Thyroid gland (tissue), 4 donors: ENCODE data around the gene ICOS. TPM values are rescaled to one million over a fixed set of nuclear protein-coding genes. Genes with fewer than 3 reads are reported as not detected.
"Not testable (repeated sequence)": the region's sequence is repeated elsewhere in the genome, so short reads cannot be mapped to it uniquely, and the experiment has no call there.

ENCODE experiments used
- DNase-seq, 2 donors: peaks; one replicate each; pipeline ENCODE4 v3.0.0-alpha.2; 2019
- H3K27ac ChIP-seq, 3 donors: fragments of 200-600 bp; sonication (generic); 1 replicate in 2 of 3; 2 replicates in 1 of 3; pipeline ENCODE4 v1.5.1; 2016 to 2019; ENCODE audit warnings: mild to moderate bottlenecking in 1 of 3, moderate library complexity in 1 of 3
- H3K27me3 ChIP-seq: fragments of 200-600 bp; sonication (generic); one replicate; pipeline ENCODE4 v1.5.1; 2019
- H3K36me3 ChIP-seq, 2 donors: fragments of 200-600 bp; sonication (generic); one replicate each; pipeline ENCODE4 v1.5.1; 2016 to 2019
- H3K4me1 ChIP-seq, 2 donors: fragments of 200-600 bp; sonication (generic); one replicate each; pipeline ENCODE4 v1.5.1; 2017 to 2019
- H3K4me3 ChIP-seq, 3 donors: fragments of 200-600 bp; sonication (generic); replicated peaks in 1 of 3; 1 replicate in 2 of 3; 2 replicates in 1 of 3; pipeline ENCODE4 v1.5.1; 2016; ENCODE audit warnings: mild to moderate bottlenecking in 1 of 3
- H3K9me3 ChIP-seq: fragments of 200-600 bp; sonication (generic); one replicate; pipeline ENCODE4 v1.5.1; 2017
- POLR2A ChIP-seq, 2 donors: fragments of 450-650 bp; IDR thresholded peaks; one replicate each; pipeline ENCODE4 v1.6.1; 2017; ENCODE audit warnings: antibody characterized with exemption in 2 of 2, mild to moderate bottlenecking in 2 of 2, moderate library complexity in 1 of 2
- WGBS, 2 donors: methylation state at CpG; one replicate each; pipeline ENCODE4 v1.1.5; 2017; 5-methylcytosine and 5-hydroxymethylcytosine counted together
- intact Hi-C: fragments of 100-400 bp; cut with DNase I; formaldehyde crosslinking; loops from one replicate; pipeline ENCODE4 v1.15.1; 2023
- total RNA-seq, 4 donors: library from RNA; depleted of rRNA; stranded (reverse); fragments of >200 nt; gene quantifications; one replicate each; pipeline ENCODE4 v1.2.3, GENCODE V29; 2016
- TF ChIP-seq, protein P1 (sequence below), 6 experiments: fragments of 200-600 bp in 3 of 6; fragments of 450-650 bp in 3 of 6; sonication (generic) in 3 of 6; IDR thresholded peaks; one replicate each; pipeline ENCODE4 v1.5.1; 2016 to 2019; ENCODE audit warnings: antibody characterized with exemption in 6 of 6, mild to moderate bottlenecking in 2 of 6, inconsistent platforms in 1 of 6, moderate library complexity in 1 of 6

ICOS gene
- total RNA-seq, 4 donors from 2014 or later: 0.59 to 1.2 (median 1.0) TPM; not detected in 1

DNA sequence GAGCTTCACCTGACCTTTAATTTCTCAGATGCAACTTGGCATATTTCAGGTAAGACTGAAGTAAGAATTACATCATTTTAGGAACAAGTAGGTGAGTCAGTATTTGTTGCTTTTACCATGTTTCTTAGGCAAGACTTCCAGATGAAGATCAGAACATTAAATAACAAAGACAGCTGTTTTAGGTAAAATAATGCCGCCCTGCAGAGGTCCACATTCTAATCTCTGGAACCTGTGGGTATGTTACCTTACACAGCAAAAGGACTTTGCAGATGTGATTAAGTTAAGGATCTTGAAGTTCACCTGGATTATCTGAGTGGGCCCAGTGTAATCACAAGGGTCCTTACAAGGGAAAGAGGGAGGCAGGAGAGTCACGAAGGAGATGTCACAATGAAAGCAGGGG, 39.3 kb downstream of the ICOS start:
- Histone ChIP-seq H3K4me1 (no peaks in the 10 kb centered on the region), H3K4me3 (no peak overlapping the region), H3K9me3 (no peaks in the 10 kb centered on the region), H3K27me3 (no peaks in the 10 kb centered on the region), H3K36me3 (no peaks in the 10 kb centered on the region), H3K27ac (no peak overlapping the region)
- TF ChIP-seq, protein P1, sequence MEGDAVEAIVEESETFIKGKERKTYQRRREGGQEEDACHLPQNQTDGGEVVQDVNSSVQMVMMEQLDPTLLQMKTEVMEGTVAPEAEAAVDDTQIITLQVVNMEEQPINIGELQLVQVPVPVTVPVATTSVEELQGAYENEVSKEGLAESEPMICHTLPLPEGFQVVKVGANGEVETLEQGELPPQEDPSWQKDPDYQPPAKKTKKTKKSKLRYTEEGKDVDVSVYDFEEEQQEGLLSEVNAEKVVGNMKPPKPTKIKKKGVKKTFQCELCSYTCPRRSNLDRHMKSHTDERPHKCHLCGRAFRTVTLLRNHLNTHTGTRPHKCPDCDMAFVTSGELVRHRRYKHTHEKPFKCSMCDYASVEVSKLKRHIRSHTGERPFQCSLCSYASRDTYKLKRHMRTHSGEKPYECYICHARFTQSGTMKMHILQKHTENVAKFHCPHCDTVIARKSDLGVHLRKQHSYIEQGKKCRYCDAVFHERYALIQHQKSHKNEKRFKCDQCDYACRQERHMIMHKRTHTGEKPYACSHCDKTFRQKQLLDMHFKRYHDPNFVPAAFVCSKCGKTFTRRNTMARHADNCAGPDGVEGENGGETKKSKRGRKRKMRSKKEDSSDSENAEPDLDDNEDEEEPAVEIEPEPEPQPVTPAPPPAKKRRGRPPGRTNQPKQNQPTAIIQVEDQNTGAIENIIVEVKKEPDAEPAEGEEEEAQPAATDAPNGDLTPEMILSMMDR (IDR thresholded peaks at IDR 0.05): no peak
- no peak for TF ChIP-seq POLR2A (IDR thresholded peaks at IDR 0.05)
- intact Hi-C loops: no loop called here
- no peak for DNase-seq
- WGBS, 2 donors: 63 to 77% methylated on average over 2 of the region's 2 CpGs

DNA sequence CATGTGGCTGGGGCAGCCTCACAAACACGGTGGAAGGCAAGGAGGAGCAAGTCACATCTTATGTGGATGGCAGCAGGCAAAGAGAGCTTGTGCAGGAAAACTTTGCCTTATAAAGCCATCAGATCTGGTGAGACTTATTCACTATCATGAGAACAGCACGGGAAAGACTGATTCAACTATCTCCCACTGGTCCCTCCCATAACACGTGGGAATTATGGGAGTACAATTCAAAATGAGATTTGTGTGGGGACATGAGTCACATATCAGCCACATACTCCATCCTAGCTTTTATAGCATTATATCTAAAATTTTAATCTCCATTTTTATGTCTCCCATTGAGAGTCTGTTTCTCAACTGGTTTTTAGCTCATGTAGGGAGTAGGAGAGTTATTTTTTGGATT, 45.7 kb downstream of the ICOS start:
- Histone ChIP-seq H3K36me3 (no peaks in the 10 kb centered on the region), H3K9me3 (no peaks in the 10 kb centered on the region), H3K4me1 (no peaks in the 10 kb centered on the region), H3K4me3 (no peak overlapping the region), H3K27ac (no peak overlapping the region), H3K27me3 (no peaks in the 10 kb centered on the region)
- DNase-seq: no peak
- WGBS, 2 donors: 82% methylated on average over 3 of the region's 3 CpGs
- intact Hi-C loops: no loop called here
- no peak for TF ChIP-seq POLR2A (IDR thresholded peaks at IDR 0.05)
- TF ChIP-seq, protein P1 (IDR thresholded peaks at IDR 0.05): no peak

DNA sequence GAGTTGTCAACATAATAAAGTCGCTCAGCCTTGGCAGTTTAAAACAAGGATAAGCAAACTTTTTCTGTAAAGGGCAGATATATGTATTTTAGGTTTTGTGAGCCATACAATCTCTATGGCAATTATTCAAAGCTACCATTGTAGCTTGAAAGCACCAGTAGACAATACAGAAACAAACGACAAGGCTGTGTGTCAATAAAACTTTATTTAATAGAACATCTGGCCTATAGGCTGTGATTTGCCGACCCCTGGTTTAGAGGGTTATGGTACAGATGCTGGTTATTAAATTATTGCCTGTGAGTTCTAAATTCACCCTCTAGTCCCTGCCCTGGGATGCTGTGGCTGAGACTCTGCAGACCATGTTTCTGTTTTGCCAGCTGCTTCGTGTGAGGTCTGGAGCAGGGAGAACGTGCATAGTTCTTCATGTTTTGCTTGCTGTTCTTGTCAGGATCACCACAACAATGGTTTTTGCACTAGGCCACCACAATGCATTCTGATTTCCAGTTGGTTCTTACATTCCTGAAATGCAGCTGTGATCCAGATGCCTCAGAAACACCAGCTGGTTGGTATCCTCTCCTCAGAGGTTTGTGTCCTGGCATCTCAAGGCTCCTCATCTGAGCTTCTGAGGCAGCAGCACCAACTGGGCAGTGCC, 46.6 kb downstream of the ICOS start:
- intact Hi-C loops: no loop called here
- Histone ChIP-seq H3K36me3 (no peaks in the 10 kb centered on the region), H3K27me3 (no peaks in the 10 kb centered on the region), H3K9me3 (no peaks in the 10 kb centered on the region), H3K4me3 (no peak overlapping the region), H3K27ac (no peak overlapping the region), H3K4me1 (no peaks in the 10 kb centered on the region)
- WGBS, 2 donors: 86 to 87% methylated on average over 5 of the region's 5 CpGs
- TF ChIP-seq, protein P1 (IDR thresholded peaks at IDR 0.05): no peak
- no peak for TF ChIP-seq POLR2A (IDR thresholded peaks at IDR 0.05)
- no peak for DNase-seq

DNA sequence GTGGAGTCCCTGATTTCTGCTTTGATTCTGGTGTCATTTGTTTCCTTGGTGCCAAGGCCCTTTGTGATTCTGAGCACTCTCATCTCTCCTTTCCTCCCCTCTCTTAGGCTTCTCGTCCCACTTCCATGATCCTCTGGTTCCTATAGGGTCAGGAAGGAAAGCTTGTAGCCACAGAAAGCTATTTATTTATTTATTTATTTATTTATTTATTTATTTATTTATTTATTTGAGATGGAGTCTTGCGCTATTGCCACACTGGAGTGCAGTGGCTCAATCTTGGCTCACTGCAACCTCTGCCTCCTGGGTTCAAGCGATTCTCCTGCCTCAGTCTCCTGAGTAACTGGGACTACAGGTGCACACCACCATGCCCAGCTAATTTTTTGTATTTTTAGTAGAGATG, 49.4 kb downstream of the ICOS start:
- H3K4me3 ChIP-seq, H3K9me3 ChIP-seq, H3K4me1 ChIP-seq, H3K36me3 ChIP-seq, H3K27ac ChIP-seq, intact Hi-C loops, DNase-seq, H3K27me3 ChIP-seq: not testable (repeated sequence)
- WGBS, 2 donors: 82 to 93% methylated on average over 3 of the region's 3 CpGs

DNA sequence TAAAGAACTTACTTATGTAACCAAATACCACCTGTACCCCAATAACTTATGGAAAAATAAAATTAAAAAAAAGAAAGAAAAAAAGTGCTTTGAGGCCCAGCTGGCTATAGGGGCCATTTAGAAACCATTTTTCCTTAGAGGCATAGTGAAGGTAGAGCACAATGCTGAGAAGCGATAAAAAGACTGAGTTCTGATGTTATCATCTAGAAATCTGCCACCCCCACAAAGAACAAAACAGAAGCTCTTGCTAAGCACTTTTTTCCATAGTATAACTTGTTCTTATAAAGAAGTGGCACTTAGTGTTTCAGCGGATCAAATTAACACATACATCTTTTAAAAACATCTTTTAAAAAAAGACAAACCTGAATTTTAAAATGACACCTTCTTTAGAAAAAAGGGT, 51.4 kb downstream of the ICOS start:
- 84 to 88% methylated on average over 2 of the region's 2 CpGs for WGBS, 2 donors
- H3K27ac ChIP-seq: no peak overlapping the region

More for the DNA sequence above, 51.4 kb downstream of the ICOS start:
- no peaks in the 10 kb centered on the region for H3K36me3 ChIP-seq
- no peak overlapping the region for H3K4me3 ChIP-seq
- no peaks in the 10 kb centered on the region for H3K27me3 ChIP-seq
- intact Hi-C loops: no loop called here
- H3K9me3 ChIP-seq: no peaks in the 10 kb centered on the region
- DNase-seq: no peak
- H3K4me1 ChIP-seq: no peaks in the 10 kb centered on the region
- no peak for TF ChIP-seq POLR2A (IDR thresholded peaks at IDR 0.05)
- TF ChIP-seq, protein P1 (IDR thresholded peaks at IDR 0.05): no peak
